ENCODE data around the gene CACNA2D2.

- TF ChIP-seq POLR2A (IDR thresholded peaks at IDR 0.05): no peak
- no peak for TF ChIP-seq EP300 (IDR thresholded peaks at IDR 0.05)
- no peak for TF ChIP-seq CTCF (IDR thresholded peaks at IDR 0.05)
Observed at GRCh38 chr3:50390508-50391224, 112.8 kb downstream of the CACNA2D2 start.
